MM.1S (cell line): ENCODE data around the gene CPLX4.

Experiments
- DNase-seq: peaks from one replicate; pipeline ENCODE4 v3.0.0-alpha.2; 2015
- H2AFZ ChIP-seq: fragments of 300-600 bp; sonication (generic); 2 replicates; pipeline ENCODE4 v1.6.0; 2016; ENCODE audit warnings: antibody characterized with exemption, low read length
- H3F3A ChIP-seq: fragments of 300-600 bp; sonication (generic); 2 replicates; pipeline ENCODE4 v1.6.1; 2016; ENCODE audit warnings: mild to moderate bottlenecking, antibody characterized with exemption, low read length, moderate library complexity, mixed read lengths; ENCODE audit not compliant: insufficient read depth
- H3K27ac ChIP-seq: fragments of 300-600 bp; sonication (generic); 2 replicates; pipeline ENCODE4 v1.5.1; 2016; ENCODE audit warnings: mild to moderate bottlenecking, low read length
- H3K27me3 ChIP-seq: fragments of 300-600 bp; sonication (generic); replicated peaks from 2 replicates; pipeline ENCODE4 v1.6.0; 2016; ENCODE audit warnings: low read length; ENCODE audit not compliant: insufficient read depth
- H3K36me3 ChIP-seq: fragments of 300-600 bp; sonication (generic); replicated peaks from 2 replicates; pipeline ENCODE4 v1.6.1; 2016; ENCODE audit warnings: mild to moderate bottlenecking, low read length, mixed read lengths; ENCODE audit not compliant: insufficient read depth
- H3K4me1 ChIP-seq: fragments of 300-600 bp; sonication (generic); 2 replicates; pipeline ENCODE4 v1.6.1; 2016; ENCODE audit warnings: low read length, mixed read lengths
- H3K4me2 ChIP-seq: fragments of 300-600 bp; sonication (generic); 2 replicates; pipeline ENCODE4 v1.6.0; 2016; ENCODE audit warnings: low read depth, low read length
- H3K4me3 ChIP-seq: fragments of 300-600 bp; sonication (generic); 2 replicates; pipeline ENCODE4 v1.5.1; 2016; ENCODE audit warnings: low read length, mixed read lengths
- H3K79me2 ChIP-seq: fragments of 300-600 bp; sonication (generic); 2 replicates; pipeline ENCODE4 v1.6.1; 2016; ENCODE audit warnings: mixed run types, low read length, mixed read lengths
- H3K9ac ChIP-seq: fragments of 300-600 bp; sonication (generic); 2 replicates; pipeline ENCODE4 v1.6.1; 2016; ENCODE audit warnings: low read length, mixed read lengths
- H3K9me2 ChIP-seq: fragments of 300-600 bp; sonication (generic); replicated peaks from 2 replicates; pipeline ENCODE4 v1.6.1; 2016; ENCODE audit warnings: mild to moderate bottlenecking, low read length, mixed read lengths; ENCODE audit not compliant: insufficient read depth
- H3K9me3 ChIP-seq: fragments of 300-600 bp; sonication (generic); replicated peaks from 2 replicates; pipeline ENCODE4 v1.6.1; 2016; ENCODE audit warnings: mild to moderate bottlenecking, low read length, mixed read lengths; ENCODE audit not compliant: insufficient read depth
- H4K20me1 ChIP-seq: fragments of 300-600 bp; sonication (generic); 2 replicates; pipeline ENCODE4 v1.6.1; 2016; ENCODE audit warnings: mild to moderate bottlenecking, low read length, moderate library complexity, mixed read lengths; ENCODE audit not compliant: insufficient read depth
- EZH2 ChIP-seq: fragments of 300-600 bp; sonication (generic); optimal IDR thresholded peaks from 2 replicates; pipeline ENCODE3; 2017; ENCODE audit warnings: low read depth, mild to moderate bottlenecking, antibody characterized with exemption, low read length, mixed read lengths
- EZH2phosphoT487 ChIP-seq: fragments of 300-600 bp; sonication (generic); IDR thresholded peaks from 2 replicates; pipeline ENCODE4 v1.6.1; 2018; ENCODE audit warnings: antibody characterized with exemption, low read length
- TF ChIP-seq, protein P1 (sequence below): fragments of 300-600 bp; sonication (generic); IDR thresholded peaks from 2 replicates; pipeline ENCODE4 v1.5.1; 2016; ENCODE audit warnings: antibody characterized with exemption, low read length, mixed read lengths

Gene CPLX4

GRCh38 chr18:59275406-59275949 lies 43.0 kb downstream of the CPLX4 start:
- TF ChIP-seq, protein P1, sequence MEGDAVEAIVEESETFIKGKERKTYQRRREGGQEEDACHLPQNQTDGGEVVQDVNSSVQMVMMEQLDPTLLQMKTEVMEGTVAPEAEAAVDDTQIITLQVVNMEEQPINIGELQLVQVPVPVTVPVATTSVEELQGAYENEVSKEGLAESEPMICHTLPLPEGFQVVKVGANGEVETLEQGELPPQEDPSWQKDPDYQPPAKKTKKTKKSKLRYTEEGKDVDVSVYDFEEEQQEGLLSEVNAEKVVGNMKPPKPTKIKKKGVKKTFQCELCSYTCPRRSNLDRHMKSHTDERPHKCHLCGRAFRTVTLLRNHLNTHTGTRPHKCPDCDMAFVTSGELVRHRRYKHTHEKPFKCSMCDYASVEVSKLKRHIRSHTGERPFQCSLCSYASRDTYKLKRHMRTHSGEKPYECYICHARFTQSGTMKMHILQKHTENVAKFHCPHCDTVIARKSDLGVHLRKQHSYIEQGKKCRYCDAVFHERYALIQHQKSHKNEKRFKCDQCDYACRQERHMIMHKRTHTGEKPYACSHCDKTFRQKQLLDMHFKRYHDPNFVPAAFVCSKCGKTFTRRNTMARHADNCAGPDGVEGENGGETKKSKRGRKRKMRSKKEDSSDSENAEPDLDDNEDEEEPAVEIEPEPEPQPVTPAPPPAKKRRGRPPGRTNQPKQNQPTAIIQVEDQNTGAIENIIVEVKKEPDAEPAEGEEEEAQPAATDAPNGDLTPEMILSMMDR = no peak
- no peak for TF ChIP-seq EZH2
- TF ChIP-seq EZH2phosphoT487 = no peak
- H3K4me1 ChIP-seq = 0 out of 2 replicates have a peak, but pooled peaks cover 4% of the 10 kb centered on the region
- no peak overlapping the region for H3K4me2 ChIP-seq
- H3K9me2 ChIP-seq = no peaks in the 10 kb centered on the region
- DNase-seq = no peak
- H3K9ac ChIP-seq = no peak overlapping the region
- no peaks in the 10 kb centered on the region for H4K20me1 ChIP-seq
- no peak overlapping the region for H3K27ac ChIP-seq
- H3F3A ChIP-seq = no peaks in the 10 kb centered on the region
- no peak overlapping the region for H3K4me3 ChIP-seq
- no peaks in the 10 kb centered on the region for H3K79me2 ChIP-seq
- no peaks in the 10 kb centered on the region for H3K36me3 ChIP-seq
- H2AFZ ChIP-seq = no peak overlapping the region
- H3K9me3 ChIP-seq = no peaks in the 10 kb centered on the region
- peaks cover 17% of the 10 kb centered on the region for H3K27me3 ChIP-seq

GRCh38 chr18:59274533-59274928 lies 43.9 kb downstream of the CPLX4 start:
- Histone ChIP-seq H3K9me2 (no peaks in the 10 kb centered on the region), H3K4me1 (0 out of 2 replicates have a peak, but pooled peaks cover 4% of the 10 kb centered on the region), H3F3A (no peaks in the 10 kb centered on the region), H3K36me3 (no peaks in the 10 kb centered on the region), H2AFZ (no peak overlapping the region), H3K27ac (no peak overlapping the region), H3K4me3 (no peak overlapping the region), H3K79me2 (no peaks in the 10 kb centered on the region), H3K9ac (no peak overlapping the region), H4K20me1 (no peaks in the 10 kb centered on the region), H3K27me3 (peaks cover 26% of the 10 kb centered on the region), H3K9me3 (no peaks in the 10 kb centered on the region), H3K4me2 (no peak overlapping the region)
- DNase-seq = no peak
- TF ChIP-seq, protein P1 = no peak
- TF ChIP-seq EZH2phosphoT487 (no peak), EZH2 (no peak)

- H3K9me3 ChIP-seq = no peaks in the 10 kb centered on the region
- no peak overlapping the region for H3K4me3 ChIP-seq
- no peak overlapping the region for H3K9ac ChIP-seq
- no peak for DNase-seq
- H3K79me2 ChIP-seq = no peaks in the 10 kb centered on the region
- H2AFZ ChIP-seq = no peak overlapping the region
- no peaks in the 10 kb centered on the region for H4K20me1 ChIP-seq
- TF ChIP-seq EZH2 = no peak
- TF ChIP-seq, protein P1 = no peak
- TF ChIP-seq EZH2phosphoT487 = no peak
- no peak overlapping the region for H3K27ac ChIP-seq
- H3K9me2 ChIP-seq = no peaks in the 10 kb centered on the region
- 0 out of 2 replicates have a peak, but pooled peaks cover 4% of the 10 kb centered on the region for H3K4me1 ChIP-seq
- peaks cover 27% of the 10 kb centered on the region for H3K27me3 ChIP-seq
- H3K4me2 ChIP-seq = no peak overlapping the region
- H3F3A ChIP-seq = no peaks in the 10 kb centered on the region
- no peaks in the 10 kb centered on the region for H3K36me3 ChIP-seq
These were observed 44.5 kb downstream of the CPLX4 start for GRCh38 chr18:59273759-59274532.
